GM18526 (cell line): ENCODE data around the gene CAMTA1.

Experiments
- POLR2A ChIP-seq: IDR thresholded peaks from 3 replicates; pipeline ENCODE4 v1.6.1; 2011; ENCODE audit not compliant: insufficient read length; ENCODE audit errors: extremely low read depth

The CAMTA1 gene

GRCh38 chr1:7339014-7339413 is 553.8 kb downstream of the CAMTA1 start:
- TF ChIP-seq POLR2A = no peak

- TF ChIP-seq POLR2A = no peak
Measured at GRCh38 chr1:7339953-7340352, 554.7 kb downstream of the CAMTA1 start.

GRCh38 chr1:7341145-7341905 is 556.1 kb downstream of the CAMTA1 start:
- no peak for TF ChIP-seq POLR2A

GRCh38 chr1:7343882-7344281 is 558.6 kb downstream of the CAMTA1 start:
- TF ChIP-seq POLR2A = no peak

GRCh38 chr1:7344299-7344698 is 559.0 kb downstream of the CAMTA1 start:
- TF ChIP-seq POLR2A = no peak

- no peak for TF ChIP-seq POLR2A
Measured at GRCh38 chr1:7345516-7345915, 560.3 kb downstream of the CAMTA1 start.

- no peak for TF ChIP-seq POLR2A
Measured at GRCh38 chr1:7346070-7346596, 560.9 kb downstream of the CAMTA1 start.

GRCh38 chr1:7346600-7347570 is 561.6 kb downstream of the CAMTA1 start:
- no peak for TF ChIP-seq POLR2A

GRCh38 chr1:7348073-7348472 is 562.8 kb downstream of the CAMTA1 start:
- no peak for TF ChIP-seq POLR2A

GRCh38 chr1:7348580-7348979 is 563.3 kb downstream of the CAMTA1 start:
- no peak for TF ChIP-seq POLR2A

- no peak for TF ChIP-seq POLR2A
Measured at GRCh38 chr1:7350804-7351203, 565.5 kb downstream of the CAMTA1 start.

GRCh38 chr1:7351649-7352048 is 566.4 kb downstream of the CAMTA1 start:
- TF ChIP-seq POLR2A = no peak

GRCh38 chr1:7352364-7352763 is 567.1 kb downstream of the CAMTA1 start:
- TF ChIP-seq POLR2A = no peak

GRCh38 chr1:7352974-7353373 is 567.7 kb downstream of the CAMTA1 start:
- TF ChIP-seq POLR2A = no peak

GRCh38 chr1:7355646-7356045 is 570.4 kb downstream of the CAMTA1 start:
- TF ChIP-seq POLR2A = no peak

- TF ChIP-seq POLR2A = no peak
Measured at GRCh38 chr1:7356079-7356478, 570.8 kb downstream of the CAMTA1 start.
